Pancreas (tissue), 10 donors: ENCODE results near the gene PAPSS1. TPM values are rescaled to one million over a fixed set of nuclear protein-coding genes. Genes with fewer than 3 reads are reported as not detected.

Experiments used
- ATAC-seq, 4 donors: fragments of 200-7000 bp; cut with Tn5 transposase; one replicate each; pipeline versions ENCODE4 v1.8.0 to v1.9.1; 2020; ENCODE audit warnings: mild to moderate bottlenecking in 4 of 4, moderate library complexity in 4 of 4
- DNase-seq, 6 donors: peaks; one replicate each; pipeline ENCODE4 v3.0.0-alpha.2; 2020
- FAIRE-seq: peaks from 2 replicates; lab custom pipeline; 2012; peaks lifted over from hg19 to GRCh38; lab: Jason Lieb, UNC
- H3K27ac ChIP-seq, 4 donors: fragments of 200-600 bp; sonication (generic); 1 replicate in 3 of 4; 2 replicates in 1 of 4; pipeline versions ENCODE4 v1.5.0 to v1.8.0; 2020
- H3K27me3 ChIP-seq, 4 donors: fragments of 200-600 bp; one replicate each; pipeline ENCODE4 v1.8.0; 2021
- H3K36me3 ChIP-seq, 3 donors: fragments of 200-600 bp; sonication (generic) in 1 of 3; one replicate each; pipeline versions ENCODE4 v1.5.0 to v1.8.0; 2020 to 2021
- H3K4me1 ChIP-seq, 3 donors: fragments of 200-600 bp; one replicate each; pipeline ENCODE4 v1.8.0; 2021
- H3K4me3 ChIP-seq, 4 donors: fragments of 200-600 bp; sonication (generic) in 2 of 4; one replicate each; pipeline versions ENCODE4 v1.5.0 to v1.8.0; 2020 to 2021
- H3K9me3 ChIP-seq, 4 donors: fragments of 200-600 bp; one replicate each; pipeline ENCODE4 v1.8.0; 2021
- CTCF ChIP-seq, 4 donors: fragments of 200-600 bp; sonication (generic) in 3 of 4; IDR thresholded peaks; one replicate each; pipeline versions ENCODE4 v1.5.0 to v1.8.0; 2021; ENCODE audit warnings: antibody characterized with exemption in 4 of 4
- WGBS, 2 donors: extraction: QIAGEN DNeasy Blood & Tissue Kit; methylation state at CpG; one replicate each; pipeline ENCODE4 v1.1.7; 2013; 5-methylcytosine and 5-hydroxymethylcytosine counted together
- intact Hi-C, 3 donors: fragments of 100-400 bp; cut with DNase I; formaldehyde crosslinking; loops; one replicate each; pipeline versions ENCODE4 v1.11.1 to v1.14.2; 2022
- polyA plus RNA-seq, 2 donors: library from polyadenylated mRNA; stranded (reverse); fragments of 200-250 nt; gene quantifications; one replicate each; pipeline ENCODE4 v1.2.3, GENCODE V29; 2013
- total RNA-seq, 6 donors: library from RNA; stranded (reverse); fragmentation: NEBNext Ultra II Directional in 4 of 6; extraction: Animal tissue kit (Norgen Biotek cat#: 25700) in 4 of 6; gene quantifications; one replicate each; pipeline versions ENCODE4 v1.2.1 to v1.2.4, GENCODE V29; 2021 to 2023
- donor health status: healthy with polysubstance abuse.
- donor health status: DM: no; HTN: no; CAD: no; lungs with moderate emphysema.
- donor health status: DM: no; HTN: no; CAD: no.
- donor health status: control.
- donor health status: control.
- donor health status: Bipolar disorder and iron deficiency.
- donor health status: DM: yes; HTN: yes; CAD: no.
- donor health status: DM: no; HTN: no; CAD: no.
- donor health status: DM: no; HTN: no; CAD: no.
- donor health status: DM: yes; HTN: yes; CAD: no.

The PAPSS1 gene
- total and polyA plus RNA-seq, 8 donors = 19.1 to 45.1 (median 25.8) TPM

- FAIRE-seq (no peak), ATAC-seq (no peak), DNase-seq (no peak)
- no peak overlapping the region for H3K4me3 ChIP-seq
- H3K27ac ChIP-seq = no peak overlapping the region
- peaks cover 0 to 22% (median 0%) of the 10 kb centered on the region in 3 donors for H3K36me3 ChIP-seq
- intact Hi-C loops = no loop called here
- TF ChIP-seq CTCF (IDR thresholded peaks at IDR 0.05) = no peak
- H3K9me3 ChIP-seq = no peaks in the 10 kb centered on the region
- H3K4me1 ChIP-seq = peaks cover 0 to 4% (median 0%) of the 10 kb centered on the region in 3 donors
- H3K27me3 ChIP-seq = no peaks in the 10 kb centered on the region
Observed at GRCh38 chr4:107650251-107650650, 69.8 kb downstream of the PAPSS1 start.

- no peaks in the 10 kb centered on the region for H3K27me3 ChIP-seq
- no peak for ATAC-seq
- 93 to 97% methylated on average over 8 of the region's 8 CpGs for WGBS, 2 donors
- FAIRE-seq = no peak
- no peak overlapping the region for H3K27ac ChIP-seq
- no peak for DNase-seq
- peaks cover 0 to 4% (median 0%) of the 10 kb centered on the region in 3 donors for H3K4me1 ChIP-seq
- H3K4me3 ChIP-seq = no peak overlapping the region
- no peaks in the 10 kb centered on the region for H3K9me3 ChIP-seq
- intact Hi-C loops = no loop called here
- peaks cover 0 to 30% (median 0%) of the 10 kb centered on the region in 3 donors for H3K36me3 ChIP-seq
- no peak for TF ChIP-seq CTCF (IDR thresholded peaks at IDR 0.05)
Observed at GRCh38 chr4:107648178-107648991, 71.6 kb downstream of the PAPSS1 start.

- H3K27ac ChIP-seq = no peak overlapping the region
- no peaks in the 10 kb centered on the region for H3K9me3 ChIP-seq
- DNase-seq (no peak), FAIRE-seq (no peak), ATAC-seq (no peak)
- WGBS, 2 donors = 98% methylated on average over 4 of the region's 4 CpGs
- intact Hi-C loops = no loop called here
- H3K4me3 ChIP-seq = no peak overlapping the region
- peaks cover 0 to 4% (median 0%) of the 10 kb centered on the region in 3 donors for H3K4me1 ChIP-seq
- no peaks in the 10 kb centered on the region for H3K27me3 ChIP-seq
- no peak for TF ChIP-seq CTCF (IDR thresholded peaks at IDR 0.05)
- H3K36me3 ChIP-seq = peaks cover 0 to 28% (median 0%) of the 10 kb centered on the region in 3 donors
Observed at GRCh38 chr4:107647591-107647990, 72.4 kb downstream of the PAPSS1 start.

DNA sequence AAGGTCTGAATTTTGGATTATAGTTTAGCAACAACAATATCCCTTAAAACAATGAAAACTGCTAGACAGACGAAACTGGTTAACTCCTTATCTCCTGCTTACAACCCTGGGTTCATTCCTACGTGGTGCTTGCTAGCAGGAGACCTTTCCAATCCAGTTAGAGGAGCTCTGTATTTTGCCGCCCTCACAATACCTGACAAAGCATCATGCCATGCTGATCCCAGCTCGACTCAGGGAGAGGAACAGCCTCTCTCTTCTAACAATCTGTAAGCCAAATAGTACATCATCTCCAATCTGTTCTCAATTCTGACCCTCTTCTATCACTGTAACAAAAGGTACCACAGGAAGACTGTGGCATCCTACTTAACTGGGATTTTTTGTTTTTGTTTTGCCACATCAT lies 74.4 kb downstream of the PAPSS1 start:
- Histone ChIP-seq H3K27me3 (no peaks in the 10 kb centered on the region), H3K9me3 (no peaks in the 10 kb centered on the region), H3K27ac (no peak overlapping the region), H3K4me3 (no peak overlapping the region), H3K4me1 (peaks cover 0 to 2% (median 0%) of the 10 kb centered on the region in 3 donors), H3K36me3 (peaks cover 0 to 16% (median 0%) of the 10 kb centered on the region in 3 donors)
- no peak for ATAC-seq
- no peak for DNase-seq
- no peak for FAIRE-seq
- intact Hi-C loops = no loop called here
- WGBS, 2 donors = 87 to 88% methylated on average over 4 of the region's 4 CpGs
- no peak for TF ChIP-seq CTCF (IDR thresholded peaks at IDR 0.05)

DNA sequence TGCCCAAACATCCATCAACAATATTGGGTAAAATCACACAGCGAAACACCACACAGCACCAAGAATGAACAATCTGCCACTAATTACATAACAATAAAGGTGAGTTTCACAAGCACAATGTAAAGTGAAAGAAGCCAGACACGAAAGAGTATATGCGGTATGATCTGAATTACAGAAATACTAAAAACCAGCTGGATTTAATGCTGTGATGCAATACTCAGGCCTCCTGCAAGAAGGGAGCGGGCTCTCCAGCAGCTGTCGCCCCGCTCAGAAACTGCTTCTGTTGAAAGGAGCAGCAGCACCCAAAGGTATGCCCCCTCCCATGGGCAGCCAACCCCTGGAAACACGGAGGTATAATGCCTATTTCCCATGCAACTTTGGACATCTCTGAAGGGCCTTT lies 77.0 kb downstream of the PAPSS1 start:
- no peak for ATAC-seq
- intact Hi-C loops = no loop called here
- FAIRE-seq = no peak
- no peak for DNase-seq
- Histone ChIP-seq H3K27ac (no peak overlapping the region), H3K4me1 (no peaks in the 10 kb centered on the region), H3K9me3 (no peaks in the 10 kb centered on the region), H3K36me3 (peaks cover 0 to 16% (median 0%) of the 10 kb centered on the region in 3 donors), H3K27me3 (no peaks in the 10 kb centered on the region), H3K4me3 (no peak overlapping the region)
- 92 to 96% methylated on average over 7 of the region's 7 CpGs for WGBS, 2 donors
- no peak for TF ChIP-seq CTCF (IDR thresholded peaks at IDR 0.05)
